WI38 (cell line): ENCODE measurements around the gene ZBTB7C.

Source experiments
- H3K4me3 ChIP-seq: 2 replicates; pipeline ENCODE4 v1.5.1; 2011; ENCODE audit warnings: low read depth, mild to moderate bottlenecking, control low read depth, low read length
- TF ChIP-seq, protein P1 (sequence below): IDR thresholded peaks from 2 replicates; pipeline ENCODE4 v1.5.1; 2012; ENCODE audit warnings: low read depth, mild to moderate bottlenecking, control low read depth, low read length

Gene ZBTB7C

DNA sequence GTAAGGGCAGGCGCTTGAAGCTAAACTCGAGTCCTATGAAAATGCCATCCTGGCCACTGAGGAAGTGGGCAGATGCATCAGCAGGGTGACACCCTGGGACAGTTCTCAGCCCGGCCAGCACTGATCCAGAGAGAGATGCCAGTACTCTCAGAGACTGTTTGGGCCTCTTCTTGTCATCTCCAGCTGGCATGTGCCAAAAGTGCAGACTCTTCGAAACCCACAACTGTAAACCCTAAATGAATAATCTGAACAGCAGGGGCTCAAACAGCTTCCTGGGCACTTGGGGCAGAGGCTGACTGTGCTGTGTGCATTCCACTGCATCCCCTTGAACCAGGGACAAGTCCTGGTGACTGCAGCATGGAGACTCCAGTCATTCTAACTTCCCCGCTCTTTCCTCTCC, 274.6 kb downstream of the ZBTB7C start:
- no peak overlapping the region for H3K4me3 ChIP-seq
- TF ChIP-seq, protein P1, sequence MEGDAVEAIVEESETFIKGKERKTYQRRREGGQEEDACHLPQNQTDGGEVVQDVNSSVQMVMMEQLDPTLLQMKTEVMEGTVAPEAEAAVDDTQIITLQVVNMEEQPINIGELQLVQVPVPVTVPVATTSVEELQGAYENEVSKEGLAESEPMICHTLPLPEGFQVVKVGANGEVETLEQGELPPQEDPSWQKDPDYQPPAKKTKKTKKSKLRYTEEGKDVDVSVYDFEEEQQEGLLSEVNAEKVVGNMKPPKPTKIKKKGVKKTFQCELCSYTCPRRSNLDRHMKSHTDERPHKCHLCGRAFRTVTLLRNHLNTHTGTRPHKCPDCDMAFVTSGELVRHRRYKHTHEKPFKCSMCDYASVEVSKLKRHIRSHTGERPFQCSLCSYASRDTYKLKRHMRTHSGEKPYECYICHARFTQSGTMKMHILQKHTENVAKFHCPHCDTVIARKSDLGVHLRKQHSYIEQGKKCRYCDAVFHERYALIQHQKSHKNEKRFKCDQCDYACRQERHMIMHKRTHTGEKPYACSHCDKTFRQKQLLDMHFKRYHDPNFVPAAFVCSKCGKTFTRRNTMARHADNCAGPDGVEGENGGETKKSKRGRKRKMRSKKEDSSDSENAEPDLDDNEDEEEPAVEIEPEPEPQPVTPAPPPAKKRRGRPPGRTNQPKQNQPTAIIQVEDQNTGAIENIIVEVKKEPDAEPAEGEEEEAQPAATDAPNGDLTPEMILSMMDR: no peak

DNA sequence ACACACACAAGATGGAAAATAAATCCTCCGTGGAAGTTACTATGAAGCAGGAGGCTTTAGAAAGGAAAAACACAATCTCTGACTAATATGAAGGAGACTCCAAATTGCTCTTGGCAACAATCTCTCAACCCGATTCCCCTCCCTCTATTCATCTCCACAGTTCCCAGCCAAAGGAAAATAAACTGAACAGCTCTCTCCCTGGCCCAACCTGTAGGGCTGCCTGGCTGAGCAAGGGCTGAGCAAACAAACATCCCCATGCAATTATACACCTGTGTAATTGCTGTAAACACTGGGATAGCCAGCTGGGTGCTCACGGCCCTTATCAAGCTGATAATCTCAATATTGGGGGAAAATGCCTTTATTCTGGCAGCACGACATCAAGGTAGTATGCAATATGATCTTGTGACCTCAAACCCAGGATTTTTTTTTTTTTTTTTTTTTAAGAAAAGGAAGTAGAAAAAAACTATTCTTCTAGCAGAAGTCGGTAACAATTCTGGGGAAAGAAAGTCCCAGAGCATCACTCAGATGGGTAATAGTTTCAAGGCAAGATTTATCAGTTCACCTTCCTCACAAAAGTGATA, 275.4 kb downstream of the ZBTB7C start:
- TF ChIP-seq, protein P1: no peak
- no peak overlapping the region for H3K4me3 ChIP-seq

DNA sequence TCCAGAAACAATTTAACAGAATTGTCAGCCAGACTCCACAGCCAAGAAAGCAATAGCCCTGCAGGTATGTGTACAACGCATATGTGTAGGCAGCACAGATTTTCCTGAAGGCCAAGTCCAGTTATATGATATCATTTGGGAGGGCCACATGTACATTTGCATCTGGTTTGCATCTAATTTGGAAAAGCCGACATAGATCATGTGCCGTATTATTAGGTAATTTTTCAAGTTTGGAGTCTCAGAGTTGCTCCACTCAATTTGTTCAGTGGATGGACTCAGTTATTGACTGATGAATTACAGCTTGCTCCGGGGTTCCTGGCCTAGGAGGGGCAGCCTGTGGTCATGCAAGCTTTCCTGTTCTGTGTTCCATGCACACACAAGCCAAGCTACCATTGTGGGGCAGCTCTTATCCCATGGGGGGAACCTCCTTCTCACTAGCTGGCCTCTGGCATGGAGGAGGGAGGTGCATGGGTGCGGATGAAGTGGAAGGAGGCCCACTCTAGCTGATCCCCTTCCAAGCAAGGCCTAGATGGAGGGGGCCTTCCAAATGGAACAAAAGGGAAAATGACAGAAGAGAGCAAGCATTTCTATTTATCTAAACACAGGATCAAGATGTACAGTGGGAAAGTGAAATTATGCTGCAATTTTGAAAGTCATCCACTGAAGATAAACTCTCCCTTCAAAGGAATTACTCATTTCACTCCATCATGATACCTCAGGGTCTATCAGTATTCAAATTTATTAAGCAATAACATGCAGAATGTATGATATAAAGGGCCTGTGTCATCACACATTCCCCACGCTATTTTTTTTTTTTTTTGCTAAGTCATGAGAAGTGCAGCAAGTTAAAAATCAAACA, 276.2 kb downstream of the ZBTB7C start:
- H3K4me3 ChIP-seq: no peak overlapping the region
- TF ChIP-seq, protein P1: no peak

DNA sequence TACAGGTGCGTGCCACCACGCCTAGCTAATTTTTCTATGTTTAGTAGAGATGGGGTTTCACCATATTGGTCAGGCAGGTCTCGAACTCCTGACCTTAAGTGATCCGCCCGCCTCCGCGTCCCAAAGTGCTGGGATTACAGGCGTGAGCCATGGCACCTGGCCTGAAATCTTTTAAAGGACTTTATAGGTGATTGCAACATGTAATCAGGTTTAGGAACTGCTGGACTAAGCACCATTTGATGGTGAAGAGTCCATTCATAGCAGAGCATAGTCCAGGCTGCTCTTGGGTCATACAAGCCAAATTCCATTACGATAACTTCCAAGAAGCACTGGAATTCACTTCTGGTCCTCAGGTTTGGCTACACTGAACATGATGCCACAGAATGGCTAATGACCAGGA, 278.1 kb downstream of the ZBTB7C start:
- no peak overlapping the region for H3K4me3 ChIP-seq
- TF ChIP-seq, protein P1: no peak

DNA sequence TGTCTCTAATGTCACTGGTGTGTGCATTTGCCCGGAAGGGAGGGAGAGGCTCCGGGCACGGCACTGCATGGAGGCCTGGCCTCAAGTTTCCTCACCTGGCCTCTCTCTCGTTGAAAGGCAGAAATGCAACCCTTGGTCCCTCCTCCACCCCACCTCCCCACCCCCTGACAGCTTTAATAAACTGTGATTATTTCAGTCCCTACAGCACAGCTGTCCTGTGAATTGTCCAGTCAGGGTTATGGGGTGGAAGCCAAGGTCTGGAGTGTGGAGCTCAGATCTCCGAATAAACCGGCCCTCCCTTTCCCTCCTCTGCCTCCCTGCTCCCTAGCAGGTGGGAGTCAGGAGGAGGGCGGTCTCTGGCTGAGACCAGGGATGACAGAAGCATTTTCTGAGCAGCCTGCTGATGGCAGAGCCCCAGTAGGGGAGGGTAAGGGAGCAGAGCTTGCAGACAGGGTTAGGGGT, 279.5 kb downstream of the ZBTB7C start:
- no peak overlapping the region for H3K4me3 ChIP-seq
- TF ChIP-seq, protein P1: no peak

DNA sequence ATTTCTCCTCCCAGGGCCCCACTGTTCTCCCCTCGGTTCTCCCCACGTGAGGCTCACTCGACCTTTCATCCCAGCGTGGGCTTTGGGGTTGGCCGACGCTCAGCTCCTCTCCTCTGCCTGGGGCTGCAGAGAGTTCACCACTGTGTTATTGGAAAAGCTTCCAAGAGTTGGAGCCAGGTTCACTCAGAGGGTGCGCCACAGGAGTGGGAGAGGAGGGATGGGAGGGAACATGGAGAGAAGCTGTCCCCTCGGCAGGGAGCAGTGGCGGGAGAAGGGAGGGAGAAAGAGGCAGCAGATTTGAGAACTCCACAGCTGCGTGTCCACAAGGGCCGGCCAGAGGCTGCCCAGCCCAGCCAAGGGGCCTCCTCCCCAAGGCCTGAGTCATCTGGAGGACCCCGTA, 281.6 kb downstream of the ZBTB7C start:
- H3K4me3 ChIP-seq: no peak overlapping the region
- TF ChIP-seq, protein P1: no peak

DNA sequence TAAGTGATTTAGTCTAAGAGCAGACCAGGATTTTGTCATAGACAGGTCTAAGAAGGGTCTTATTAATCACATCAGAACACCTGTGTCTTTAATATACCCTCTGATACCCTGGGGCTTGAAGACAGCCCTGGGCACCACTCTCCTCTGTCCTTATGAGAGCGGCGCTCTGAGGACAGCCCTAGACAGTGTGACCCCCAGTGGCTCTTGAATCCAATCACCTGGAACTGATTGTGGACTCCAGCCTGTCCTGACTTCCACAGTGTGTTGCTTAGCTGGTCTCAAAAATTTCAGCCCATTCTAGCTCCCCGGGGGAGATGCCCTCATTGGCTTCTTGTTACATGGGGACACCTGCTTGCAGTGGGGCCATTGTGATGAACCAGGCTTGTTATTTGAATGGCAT, 282.9 kb downstream of the ZBTB7C start:
- TF ChIP-seq, protein P1: no peak
- no peak overlapping the region for H3K4me3 ChIP-seq
